Activated CD8-positive, alpha-beta T cell treated with anti-CD3 and anti-CD28 coated beads for 36 hours (primary cell): ENCODE measurements around the gene HORMAD2. TPM values are rescaled to one million over a fixed set of nuclear protein-coding genes. Genes with fewer than 3 reads are reported as not detected.

ENCODE experiments used
- ATAC-seq: fragments of 200-7000 bp; cut with Tn5 transposase; one replicate; pipeline ENCODE4 v1.10.0; 2021; ENCODE audit warnings: mild to moderate bottlenecking, moderate library complexity
- CTCF ChIA-PET: fragments of 350-600 bp; sonication (Branson Sonifier 250); formaldehyde crosslinking; loops from one replicate; lab custom pipeline; 2021; ENCODE audit warnings: antibody characterized with exemption; lab: Charles Lee
- POLR2A ChIA-PET: fragments of 350-600 bp; sonication (Branson Sonifier 250); formaldehyde crosslinking; loops from one replicate; lab custom pipeline; 2021; ENCODE audit warnings: antibody characterized with exemption; lab: Charles Lee
- DNase-seq: peaks from one replicate; pipeline ENCODE4 v3.0.0-alpha.2; 2020
- H3K27ac Mint-ChIP-seq: one replicate; pipeline ENCODE4 v1.8.0; 2021; ENCODE audit warnings: mild to moderate bottlenecking, mixed read lengths
- H3K27me3 Mint-ChIP-seq: one replicate; pipeline ENCODE4 v1.8.0; 2021; ENCODE audit warnings: mixed read lengths
- H3K36me3 Mint-ChIP-seq: one replicate; pipeline ENCODE4 v1.8.0; 2021; ENCODE audit warnings: low read depth, mixed read lengths
- H3K4me1 Mint-ChIP-seq: one replicate; pipeline ENCODE4 v1.8.0; 2021; ENCODE audit warnings: low read depth, mixed read lengths
- H3K4me3 Mint-ChIP-seq: one replicate; pipeline ENCODE4 v1.8.0; 2021; ENCODE audit warnings: mild to moderate bottlenecking, moderate library complexity, mixed read lengths
- H3K9me3 Mint-ChIP-seq: one replicate; pipeline ENCODE4 v1.8.0; 2021; ENCODE audit warnings: mixed read lengths
- intact Hi-C: fragments of 100-400 bp; cut with micrococcal nuclease; formaldehyde crosslinking; loops from one replicate; pipeline ENCODE4 v1.10.0; 2022
- total RNA-seq, 2 experiments: library from RNA; stranded (reverse); gene quantifications; one replicate each; pipeline ENCODE4 v1.2.3, GENCODE V29; 2021
- TF ChIP-seq, protein P1 (sequence below): fragments of 200-600 bp; IDR thresholded peaks from one replicate; pipeline ENCODE4 v1.8.0; 2022; ENCODE audit warnings: antibody characterized with exemption, mild to moderate bottlenecking

Gene HORMAD2
- total RNA-seq, 2 experiments from 2014 or later = not detected

DNA sequence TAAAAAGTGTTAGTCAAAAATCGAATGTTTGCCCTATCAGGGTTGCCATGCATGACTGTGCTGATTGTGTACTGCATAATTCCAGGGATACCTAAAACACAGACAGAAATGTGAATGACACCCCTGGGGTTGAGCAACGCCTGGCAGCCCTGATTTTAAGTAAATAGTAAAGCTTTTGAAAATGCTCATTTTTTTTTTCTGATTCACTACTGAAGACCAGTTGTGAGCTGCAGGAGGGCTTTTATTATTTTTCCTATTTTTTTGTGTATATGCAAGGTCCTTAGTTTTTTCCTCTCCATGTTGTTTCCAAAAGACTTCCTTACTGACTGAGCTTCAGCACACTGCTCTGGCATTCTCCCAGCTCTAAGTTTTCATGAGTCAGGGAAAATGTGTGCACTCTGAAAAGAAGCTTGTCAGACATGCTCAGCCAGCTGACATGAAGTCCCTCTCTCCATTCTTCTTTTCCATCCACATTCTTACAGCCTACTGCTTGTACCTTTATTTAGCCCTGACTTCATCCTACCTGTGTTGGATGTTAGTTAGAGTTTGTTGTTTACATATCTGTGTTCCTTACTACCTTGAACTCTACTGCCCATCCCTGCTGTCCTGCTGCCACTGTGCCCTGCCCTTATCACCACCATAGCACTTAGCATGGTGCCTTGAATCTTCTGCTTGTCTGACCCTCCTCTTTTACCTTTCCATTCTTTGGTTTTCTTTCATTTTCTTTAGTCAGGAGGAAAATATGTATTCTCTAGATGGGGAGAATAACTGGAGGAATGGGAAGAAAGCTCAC is 79.5 kb downstream of the HORMAD2 start:
- intact Hi-C loops = no loop called here
- Mint-ChIP-seq H3K9me3 (no peaks in the 10 kb centered on the region), H3K4me3 (peak overlapping the region; percentile 6), H3K36me3 (peaks cover 3% of the 10 kb centered on the region), H3K27me3 (peaks cover 2% of the 10 kb centered on the region), H3K27ac (peak overlapping the region; percentile 97), H3K4me1 (peaks cover 57% of the 10 kb centered on the region)
- ATAC-seq (peak; percentile 47), DNase-seq (peak; percentile 27)
- ChIA-PET CTCF (interaction anchor here (1.0 to 4.5 kb wide), 8 partner anchors 16 to 71 kb away, joined by 3 to 12 read pairs (median 4); no protein-coding TSS in a partner anchor), POLR2A (interaction anchor here (0.7 to 1.6 kb wide), 6 partner anchors 15 to 38 kb away, joined by 3 to 5 read pairs (median 4); no protein-coding TSS in a partner anchor)
- TF ChIP-seq, protein P1, sequence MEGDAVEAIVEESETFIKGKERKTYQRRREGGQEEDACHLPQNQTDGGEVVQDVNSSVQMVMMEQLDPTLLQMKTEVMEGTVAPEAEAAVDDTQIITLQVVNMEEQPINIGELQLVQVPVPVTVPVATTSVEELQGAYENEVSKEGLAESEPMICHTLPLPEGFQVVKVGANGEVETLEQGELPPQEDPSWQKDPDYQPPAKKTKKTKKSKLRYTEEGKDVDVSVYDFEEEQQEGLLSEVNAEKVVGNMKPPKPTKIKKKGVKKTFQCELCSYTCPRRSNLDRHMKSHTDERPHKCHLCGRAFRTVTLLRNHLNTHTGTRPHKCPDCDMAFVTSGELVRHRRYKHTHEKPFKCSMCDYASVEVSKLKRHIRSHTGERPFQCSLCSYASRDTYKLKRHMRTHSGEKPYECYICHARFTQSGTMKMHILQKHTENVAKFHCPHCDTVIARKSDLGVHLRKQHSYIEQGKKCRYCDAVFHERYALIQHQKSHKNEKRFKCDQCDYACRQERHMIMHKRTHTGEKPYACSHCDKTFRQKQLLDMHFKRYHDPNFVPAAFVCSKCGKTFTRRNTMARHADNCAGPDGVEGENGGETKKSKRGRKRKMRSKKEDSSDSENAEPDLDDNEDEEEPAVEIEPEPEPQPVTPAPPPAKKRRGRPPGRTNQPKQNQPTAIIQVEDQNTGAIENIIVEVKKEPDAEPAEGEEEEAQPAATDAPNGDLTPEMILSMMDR = no peak

DNA sequence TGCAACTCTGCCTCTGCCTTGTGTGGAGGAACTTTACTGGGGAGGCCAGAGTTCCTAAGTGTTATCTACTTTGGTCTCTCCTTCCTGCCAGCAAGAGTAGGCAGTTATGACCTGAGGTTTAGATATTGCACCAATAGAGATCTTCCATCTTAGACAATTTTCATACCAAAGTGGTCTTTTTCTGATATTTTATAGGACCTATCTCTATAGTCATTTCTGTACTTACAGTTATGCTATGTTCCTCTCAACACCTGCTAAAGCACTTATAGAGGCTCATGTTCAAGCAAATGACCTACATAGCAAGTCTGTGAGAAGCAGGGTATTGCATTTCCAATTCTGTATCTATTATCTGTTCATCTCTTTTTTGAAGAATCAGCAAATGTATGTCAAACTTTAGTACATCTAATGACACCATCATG is 80.8 kb downstream of the HORMAD2 start:
- DNase-seq = no peak
- intact Hi-C loops = no loop called here
- H3K4me1 Mint-ChIP-seq = peaks cover 52% of the 10 kb centered on the region
- ChIA-PET CTCF (interaction anchor here (0.7 to 4.5 kb wide), 3 partner anchors 15 to 750 kb away, joined by 3 to 12 read pairs (median 5); no protein-coding TSS in a partner anchor), POLR2A (interaction anchor here (1.3 kb wide), 1 partner anchor 21 kb away, joined by 3 read pairs; no protein-coding TSS in a partner anchor)
- peak; percentile 39 for ATAC-seq
- TF ChIP-seq, protein P1 = no peak
- no peaks in the 10 kb centered on the region for H3K9me3 Mint-ChIP-seq
- no peak overlapping the region for H3K4me3 Mint-ChIP-seq
- peaks cover 2% of the 10 kb centered on the region for H3K27me3 Mint-ChIP-seq
- H3K36me3 Mint-ChIP-seq = peaks cover 3% of the 10 kb centered on the region
- peak overlapping the region; percentile 97 for H3K27ac Mint-ChIP-seq

DNA sequence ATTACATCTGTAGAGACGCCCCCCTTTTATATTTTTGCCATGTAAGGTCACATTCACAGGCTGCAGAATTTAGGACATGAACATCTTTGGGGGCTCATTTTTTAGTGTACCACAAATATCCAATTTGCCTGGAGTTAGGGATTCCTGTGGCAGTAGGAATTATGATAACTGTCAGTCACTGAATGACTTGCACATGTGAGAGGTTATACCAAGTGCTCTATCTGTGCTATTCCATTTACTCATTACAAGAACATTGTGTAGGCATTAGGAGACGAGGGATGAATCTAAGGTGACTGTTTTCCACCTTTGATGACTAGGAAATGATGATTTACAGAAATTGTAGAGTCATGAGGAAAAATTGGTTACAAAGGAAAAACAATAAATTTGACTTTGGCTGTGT is 87.0 kb downstream of the HORMAD2 start:
- Mint-ChIP-seq H3K9me3 (no peaks in the 10 kb centered on the region), H3K4me1 (peaks cover 8% of the 10 kb centered on the region), H3K27me3 (peaks cover 2% of the 10 kb centered on the region), H3K36me3 (no peaks in the 10 kb centered on the region), H3K4me3 (peak overlapping the region; percentile 32), H3K27ac (peak overlapping the region; percentile 76)
- TF ChIP-seq, protein P1 = no peak
- CTCF ChIA-PET = interaction anchor here (0.9 to 2.7 kb wide), 4 partner anchors 11 to 223 kb away, joined by 3 to 13 read pairs (median 6); no protein-coding TSS in a partner anchor
- POLR2A ChIA-PET = interaction anchor here (2.5 kb wide), 1 partner anchor 11 kb away, joined by 15 read pairs; no protein-coding TSS in a partner anchor
- DNase-seq = no peak
- ATAC-seq = peak; percentile 56
- intact Hi-C loops = no loop called here

DNA sequence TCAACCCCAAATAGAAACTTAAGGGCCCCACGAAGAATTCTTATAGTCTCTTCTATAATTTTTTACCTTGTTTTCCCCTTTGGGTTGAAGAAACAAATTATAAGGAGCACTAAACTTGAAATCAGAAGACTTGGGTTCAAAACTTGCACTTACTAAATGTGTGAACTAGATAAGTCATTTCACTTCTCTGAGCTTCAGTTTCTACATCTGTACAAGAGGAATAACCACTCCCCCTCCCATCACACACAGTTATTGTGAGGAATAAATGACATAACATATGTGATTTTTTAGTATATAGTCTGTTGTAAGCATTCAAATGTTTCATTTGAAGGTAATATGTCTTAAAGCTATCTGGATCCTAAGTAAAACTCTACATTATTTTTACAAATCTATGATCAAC is 87.5 kb downstream of the HORMAD2 start:
- intact Hi-C loops = no loop called here
- ChIA-PET CTCF (interaction anchor here (0.9 to 2.7 kb wide), 3 partner anchors 11 to 59 kb away, joined by 3 to 13 read pairs (median 5); no protein-coding TSS in a partner anchor), POLR2A (interaction anchor here (2.5 kb wide), 1 partner anchor 11 kb away, joined by 15 read pairs; no protein-coding TSS in a partner anchor)
- Mint-ChIP-seq H3K36me3 (no peaks in the 10 kb centered on the region), H3K4me3 (peak overlapping the region; percentile 32), H3K27me3 (peaks cover 2% of the 10 kb centered on the region), H3K27ac (peak overlapping the region; percentile 76), H3K9me3 (no peaks in the 10 kb centered on the region), H3K4me1 (peaks cover 8% of the 10 kb centered on the region)
- DNase-seq (no peak), ATAC-seq (peak; percentile 43)
- TF ChIP-seq, protein P1 = no peak
